Motor neuron (in vitro differentiated cells): ENCODE results near the gene FGF11. TPM values are rescaled to one million over a fixed set of nuclear protein-coding genes. Genes with fewer than 3 reads are reported as not detected.

ENCODE experiments used
- ATAC-seq, 8 experiments: fragments of 200-7000 bp; cut with Tn5 transposase; replicated peaks in 6 of 8; 2 replicates each; pipeline ENCODE4 v1.8.0; 2021; ENCODE audit warnings: mild to moderate bottlenecking in 8 of 8, moderate library complexity in 8 of 8
- H3K27ac ChIP-seq, 2 donors: fragments of 250-450 bp; sonication (Bioruptor Pico); 2 replicates each; pipeline ENCODE4 v1.9.0; 2021; ENCODE audit warnings: antibody characterized with exemption in 2 of 2, mild to moderate bottlenecking in 2 of 2, moderate library complexity in 1 of 2
- H3K4me1 ChIP-seq, 2 donors: fragments of 250-450 bp; sonication (Bioruptor Pico); replicated peaks in 1 of 2; 2 replicates each; pipeline ENCODE4 v1.6.1; 2021; ENCODE audit warnings: antibody characterized with exemption in 2 of 2, mild to moderate bottlenecking in 2 of 2, moderate library complexity in 1 of 2
- H3K4me3 ChIP-seq, 5 donors: fragments of 250-450 bp; sonication (Bioruptor Pico); 2 replicates each; pipeline ENCODE4 v1.9.0; 2021; ENCODE audit warnings: antibody characterized with exemption in 5 of 5, mild to moderate bottlenecking in 5 of 5, moderate library complexity in 4 of 5
- WGBS, 10 experiments: fragments of 450-650 bp; shearing (Covaris generic); methylation state at CpG; one replicate each; pipeline ENCODE4 v1.0.0; 2022; 5-methylcytosine and 5-hydroxymethylcytosine counted together
- in situ Hi-C, 9 experiments: fragments of 400-800 bp; cut with MboI; loops; one replicate each; pipeline ENCODE4 v1.15.0; 2021; ENCODE audit warnings: low sequenced_read_pairs in 9 of 9, low pct_unique_long_range_greater_than_20kb in 2 of 9; ENCODE audit not compliant: unreplicated experiment in 9 of 9
- total RNA-seq, 8 experiments: library from RNA; unstranded; fragments of 300-600 nt; gene quantifications; 2 replicates each; pipeline versions ENCODE4 v1.2.3 to v1.2.4, GENCODE V29; 2022

FGF11 gene
- total RNA-seq, 8 experiments from 2014 or later, result 0.61 to 17.4 (median 7.1) TPM

DNA sequence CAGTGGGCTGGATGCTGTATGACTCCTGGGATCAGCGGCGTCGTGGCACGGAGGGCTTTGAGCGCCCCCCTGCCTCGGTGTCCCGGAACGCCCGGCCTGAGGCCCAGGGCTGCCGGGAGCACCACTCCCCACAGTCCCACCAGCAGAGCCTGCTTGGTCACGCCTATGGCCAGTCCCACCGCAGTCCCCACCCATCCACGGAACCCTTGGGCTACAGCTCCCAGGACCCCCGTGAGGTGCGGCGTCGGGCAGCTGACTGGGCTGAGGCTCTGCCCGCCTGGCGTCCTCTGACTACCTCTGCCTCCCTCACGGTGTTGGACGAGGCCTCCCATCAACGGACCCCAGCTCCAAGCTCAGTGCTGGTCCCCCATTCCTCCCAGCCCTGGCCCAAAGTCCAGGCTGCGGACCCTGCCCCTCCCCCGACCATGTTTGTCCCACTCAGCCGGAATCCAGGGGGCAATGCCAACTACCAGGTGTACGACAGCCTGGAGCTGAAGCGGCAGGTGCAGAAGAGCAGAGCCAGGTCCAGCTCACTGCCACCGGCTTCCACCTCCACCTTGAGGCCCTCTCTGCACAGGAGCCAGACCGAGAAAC is 12.3 kb upstream of the FGF11 start:
- ATAC-seq, result peak in 3 of 8 experiments; percentile 9 to 13 (median 12)

DNA sequence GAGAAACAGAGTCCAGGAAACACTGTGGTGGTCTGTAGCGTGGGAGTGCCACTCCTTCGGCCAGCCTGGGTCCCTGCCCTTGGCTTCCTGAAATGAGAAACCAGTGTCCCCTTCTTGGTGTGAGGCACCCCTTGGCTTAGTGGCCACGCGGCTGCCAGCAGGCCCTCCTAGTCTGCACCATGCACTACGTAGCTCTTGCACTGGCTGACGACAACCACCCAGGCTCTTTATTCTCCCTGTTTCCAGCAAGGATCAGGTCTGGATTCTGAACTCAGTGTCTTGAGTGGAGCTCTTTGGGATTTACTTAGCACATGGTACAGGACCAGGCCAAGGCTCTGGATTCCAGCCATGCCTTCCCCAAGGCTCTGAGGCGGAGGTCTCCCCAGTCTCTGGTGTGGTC is 11.8 kb upstream of the FGF11 start:
- ATAC-seq, result no peak
- WGBS, 10 experiments, result 60 to 100% (median 81%) methylated on average over 1 to 3 of the region's 7 CpGs; no CpG with 5 or more reads in 6 of the 10 experiments
- no peak overlapping the region for H3K27ac ChIP-seq
- in situ Hi-C loops, result no loop called here
- H3K4me1 ChIP-seq, result peaks cover 0 to 5% of the 10 kb centered on the region in 2 donors
- no peak overlapping the region for H3K4me3 ChIP-seq

More for the DNA sequence above, 12.3 kb upstream of the FGF11 start:
- H3K4me3 ChIP-seq, result no peak overlapping the region
- 30 to 97% (median 89%) methylated on average over 1 to 5 of the region's 29 CpGs; no CpG with 5 or more reads in 5 of the 10 experiments for WGBS, 10 experiments
- H3K4me1 ChIP-seq, result peaks cover 0 to 5% of the 10 kb centered on the region in 2 donors
- H3K27ac ChIP-seq, result no peak overlapping the region
- in situ Hi-C loops, result no loop called here

DNA sequence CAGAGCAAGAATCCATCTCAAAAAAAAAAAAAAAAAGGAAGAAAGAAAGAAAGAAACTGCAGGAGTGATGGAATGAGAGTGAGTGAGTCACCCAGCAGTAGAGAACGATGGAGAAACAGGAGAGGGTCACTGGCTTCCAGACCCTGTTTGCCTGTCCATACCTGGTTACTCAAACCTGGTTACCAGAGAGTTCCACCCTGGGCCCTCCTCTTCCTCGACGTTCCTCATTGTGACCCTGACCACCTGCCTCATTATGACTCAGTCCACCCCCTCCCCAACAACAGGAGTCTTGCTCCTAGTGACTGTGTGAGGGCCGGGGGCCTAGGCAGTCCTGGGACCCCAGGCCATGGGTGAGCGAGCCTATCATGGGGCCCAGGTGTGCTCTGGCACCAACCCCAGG is 10.8 kb upstream of the FGF11 start, which contains the start of gene SPEM3:
TSS of gene SPEM3 (plus strand) at position 301 of the 400 bp plus-strand sequence. CDS start at position 347, 46 bp downstream.
- Histone ChIP-seq H3K4me1 (peaks cover 0 to 4% of the 10 kb centered on the region in 2 donors), H3K4me3 (no peak within 1 kb of the TSS), H3K27ac (no peak within 1 kb of the TSS)
- WGBS, 10 experiments, result 17 to 67% (median 46%) methylated on average over 1 to 3 of the region's 5 CpGs; no CpG with 5 or more reads in 2 of the 10 experiments
- ATAC-seq, result no peak
- in situ Hi-C loops, result no loop called here

DNA sequence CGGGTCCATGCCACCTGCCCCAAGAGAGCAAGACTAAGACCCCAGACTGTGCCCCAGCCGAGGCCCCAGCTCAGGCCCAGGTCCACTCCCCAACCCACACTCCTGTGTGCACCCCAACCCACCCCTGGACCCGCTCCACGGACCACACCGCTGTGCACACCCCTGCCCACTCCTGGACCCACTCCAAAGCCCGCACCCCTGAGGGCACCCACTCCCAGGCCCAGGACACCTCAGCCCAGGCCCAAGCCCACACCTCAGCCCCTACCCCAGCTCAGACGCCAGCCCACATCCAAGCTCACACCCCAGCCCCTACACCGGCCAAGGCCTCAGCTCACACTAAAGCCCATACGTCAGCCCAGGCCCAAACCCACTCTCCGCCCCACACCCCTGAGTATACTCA is 9.6 kb upstream of the FGF11 start:
- peak in 4 of 8 experiments; percentile 7 to 32 (median 23) for ATAC-seq
- Histone ChIP-seq H3K4me3 (no peak overlapping the region), H3K4me1 (no peaks in the 10 kb centered on the region), H3K27ac (no peak overlapping the region)
- no CpG with 5 or more reads among the region's 10 CpGs for WGBS, 10 experiments
- in situ Hi-C loops, result no loop called here

DNA sequence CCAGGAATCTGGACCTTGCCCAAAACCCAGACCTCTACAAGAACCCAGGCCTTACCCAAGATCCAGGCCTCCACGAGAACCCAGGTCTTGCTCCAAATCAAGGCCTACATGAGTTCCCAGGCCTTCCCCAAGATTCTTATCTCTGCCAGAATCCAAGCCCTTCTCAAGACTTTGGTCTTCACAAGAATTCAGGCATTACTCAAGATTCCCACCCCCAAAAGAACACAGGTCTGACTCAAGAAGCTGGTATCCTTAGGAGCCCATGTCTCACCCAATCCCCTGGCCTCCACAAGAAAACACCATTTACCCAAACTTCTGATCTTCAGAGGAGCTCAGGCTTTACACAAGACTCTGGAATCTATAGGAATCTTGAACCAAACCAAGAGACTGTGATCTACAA is 8.1 kb upstream of the FGF11 start:
- Histone ChIP-seq H3K4me1 (peaks cover 6 to 8% of the 10 kb centered on the region in 2 donors), H3K27ac (no peak overlapping the region), H3K4me3 (no peak overlapping the region)
- in situ Hi-C loops, result no loop called here
- whole genome bisulfite sequencing, 10 experiments, result 0 to 40% (median 33%) methylated on average over 1 of the region's 1 CpG; no CpG with 5 or more reads in 7 of the 10 experiments
- no peak for ATAC-seq

DNA sequence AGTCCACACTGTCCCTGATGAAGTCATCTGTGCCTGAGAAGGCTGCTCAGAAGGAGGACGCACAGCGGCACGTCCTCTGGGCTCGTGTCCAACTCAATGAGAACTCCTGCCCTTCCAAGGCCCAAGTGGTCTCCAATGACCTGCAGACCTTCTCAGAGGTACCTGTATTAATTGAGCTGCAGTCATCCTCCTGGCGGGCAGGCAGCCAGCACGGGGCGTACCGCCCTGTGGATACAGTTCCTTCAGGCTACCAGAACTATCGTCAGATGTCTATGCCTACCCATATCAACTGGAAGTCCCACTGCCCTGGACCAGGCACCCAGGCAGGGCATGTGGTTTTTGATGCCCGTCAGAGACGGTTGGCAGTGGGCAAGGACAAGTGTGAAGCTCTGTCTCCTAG is 7.0 kb upstream of the FGF11 start:
- no peak overlapping the region for H3K27ac ChIP-seq
- ATAC-seq, result no peak
- H3K4me3 ChIP-seq, result no peak overlapping the region
- in situ Hi-C loops, result no loop called here
- H3K4me1 ChIP-seq, result peaks cover 10 to 12% of the 10 kb centered on the region in 2 donors
- 14 to 95% (median 88%) methylated on average over 1 to 10 of the region's 11 CpGs; no CpG with 5 or more reads in 3 of the 10 experiments for WGBS, 10 experiments

DNA sequence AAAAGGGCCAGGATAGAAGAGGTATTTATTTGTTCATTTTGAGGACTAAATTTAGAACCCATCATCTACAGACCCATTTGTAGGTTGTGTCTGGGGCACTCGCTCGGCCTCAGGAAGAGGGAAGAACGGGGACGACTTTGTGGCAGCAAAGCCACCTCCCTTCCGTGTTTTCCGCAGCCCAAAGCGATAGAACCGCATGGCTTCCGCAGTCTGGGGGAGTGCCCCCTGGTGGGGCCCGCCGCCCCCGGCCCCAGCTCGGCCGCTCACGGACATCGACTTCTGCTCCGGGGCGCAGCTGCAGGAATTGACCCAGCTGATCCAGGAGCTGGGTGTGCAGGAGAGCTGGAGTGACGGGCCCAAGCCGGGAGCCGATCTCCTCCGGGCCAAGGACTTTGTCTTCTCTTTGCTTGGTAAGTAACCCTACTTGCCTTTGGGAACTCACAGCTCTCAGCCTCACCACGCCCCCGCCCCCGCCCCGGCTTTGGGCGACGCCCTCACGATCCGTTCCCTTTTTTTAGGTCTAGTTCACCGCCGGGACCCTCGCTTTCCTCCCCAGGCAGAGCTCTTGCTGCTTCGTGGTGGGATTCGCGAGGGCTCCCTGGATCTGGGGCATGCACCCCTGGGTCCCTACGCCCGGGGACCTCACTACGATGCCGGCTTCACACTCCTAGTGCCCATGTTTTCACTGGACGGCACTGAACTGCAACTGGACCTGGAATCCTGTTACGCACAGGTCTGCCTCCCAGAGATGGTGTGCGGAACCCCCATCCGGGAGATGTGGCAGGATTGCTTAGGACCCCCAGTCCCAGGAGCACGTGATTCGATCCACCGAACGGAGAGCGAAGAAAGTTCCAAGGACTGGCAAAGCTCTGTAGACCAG is 3.4 kb upstream of the FGF11 start:
- no peak overlapping the region for H3K27ac ChIP-seq
- H3K4me1 ChIP-seq, result peaks cover 18 to 27% of the 10 kb centered on the region in 2 donors
- ATAC-seq, result peak in 2 of 8 experiments; percentile 3 to 4
- H3K4me3 ChIP-seq, result peak overlapping the region in 4 of 5 donors; percentile 6 to 60 (median 44)
- 0 to 60% (median 12%) methylated on average over 1 to 11 of the region's 49 CpGs; no CpG with 5 or more reads in 6 of the 10 experiments for WGBS, 10 experiments
- in situ Hi-C loops, result no loop called here

DNA sequence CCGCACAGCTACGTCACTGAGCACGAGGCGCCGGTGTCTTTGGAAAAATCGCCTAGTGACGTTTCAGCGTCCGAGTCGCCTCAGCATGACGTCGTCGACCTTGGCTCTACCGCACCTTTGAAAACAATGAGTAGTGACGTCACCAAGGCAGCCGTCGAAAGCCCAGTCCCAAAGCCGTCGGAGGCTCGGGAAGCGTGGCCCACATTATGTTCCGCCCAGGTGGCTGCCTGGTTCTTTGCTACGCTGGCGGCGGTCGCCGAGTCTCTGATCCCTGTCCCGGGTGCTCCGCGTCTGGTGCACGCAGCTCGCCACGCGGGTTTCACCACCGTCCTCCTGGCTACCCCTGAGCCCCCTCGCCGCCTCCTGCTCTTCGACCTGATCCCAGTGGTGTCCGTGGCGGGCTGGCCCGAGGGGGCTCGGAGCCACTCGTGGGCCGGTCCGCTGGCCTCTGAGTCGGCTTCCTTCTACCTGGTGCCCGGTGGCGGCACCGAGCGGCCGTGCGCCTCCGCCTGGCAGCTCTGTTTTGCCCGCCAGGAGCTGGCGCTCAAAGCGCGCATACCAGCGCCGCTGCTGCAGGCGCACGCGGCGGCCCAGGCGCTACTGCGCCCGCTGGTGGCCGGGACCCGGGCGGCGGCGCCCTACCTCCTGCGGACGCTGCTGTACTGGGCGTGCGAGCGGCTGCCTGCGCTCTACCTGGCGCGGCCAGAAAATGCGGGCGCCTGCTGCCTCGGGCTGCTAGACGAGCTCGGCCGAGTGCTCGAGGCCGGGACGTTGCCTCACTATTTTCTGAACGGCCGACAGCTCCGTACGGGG is 2.5 kb upstream of the FGF11 start:
- peak; percentile 51 to 82 (median 58) for ATAC-seq
- Histone ChIP-seq H3K4me3 (peak overlapping the region; percentile 9 to 60 (median 55)), H3K4me1 (peaks cover 25 to 34% of the 10 kb centered on the region in 2 donors), H3K27ac (no peak overlapping the region)
- in situ Hi-C loops, result no loop called here
- 0 to 40% (median 18%) methylated on average over 1 to 11 of the region's 92 CpGs; no CpG with 5 or more reads in 5 of the 10 experiments for WGBS, 10 experiments

DNA sequence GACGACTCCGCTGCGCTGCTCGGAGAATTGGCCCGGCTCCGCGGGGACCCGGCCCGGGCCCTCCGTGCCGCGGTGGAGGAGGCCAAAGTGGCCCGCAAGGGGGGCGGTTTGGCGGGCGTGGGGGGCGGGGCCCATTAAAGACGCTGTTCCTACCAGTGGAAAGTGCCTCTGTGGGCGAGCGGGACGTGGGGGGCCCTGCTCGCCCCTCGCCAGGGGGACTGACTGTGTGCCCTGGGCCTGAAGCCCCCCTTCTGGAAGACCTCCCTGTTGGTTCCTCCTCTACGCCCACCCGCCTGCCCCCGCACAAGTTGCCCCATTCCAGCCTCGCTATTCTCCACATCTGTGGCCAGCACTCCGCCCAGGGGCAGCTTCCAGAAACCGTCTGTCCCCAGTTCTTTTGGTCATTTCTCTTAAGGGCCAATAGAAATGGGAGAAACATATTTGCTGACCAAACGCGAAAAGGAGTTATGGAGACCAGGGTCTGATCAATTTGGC is 1.9 kb upstream of the FGF11 start:
- ATAC-seq, result no peak
- Histone ChIP-seq H3K4me3 (peak overlapping the region; percentile 9 to 60 (median 55)), H3K4me1 (peaks cover 25 to 34% of the 10 kb centered on the region in 2 donors), H3K27ac (no peak overlapping the region)
- in situ Hi-C loops, result no loop called here
- 33 to 100% (median 45%) methylated on average over 1 to 3 of the region's 31 CpGs; no CpG with 5 or more reads in 6 of the 10 experiments for WGBS, 10 experiments

DNA sequence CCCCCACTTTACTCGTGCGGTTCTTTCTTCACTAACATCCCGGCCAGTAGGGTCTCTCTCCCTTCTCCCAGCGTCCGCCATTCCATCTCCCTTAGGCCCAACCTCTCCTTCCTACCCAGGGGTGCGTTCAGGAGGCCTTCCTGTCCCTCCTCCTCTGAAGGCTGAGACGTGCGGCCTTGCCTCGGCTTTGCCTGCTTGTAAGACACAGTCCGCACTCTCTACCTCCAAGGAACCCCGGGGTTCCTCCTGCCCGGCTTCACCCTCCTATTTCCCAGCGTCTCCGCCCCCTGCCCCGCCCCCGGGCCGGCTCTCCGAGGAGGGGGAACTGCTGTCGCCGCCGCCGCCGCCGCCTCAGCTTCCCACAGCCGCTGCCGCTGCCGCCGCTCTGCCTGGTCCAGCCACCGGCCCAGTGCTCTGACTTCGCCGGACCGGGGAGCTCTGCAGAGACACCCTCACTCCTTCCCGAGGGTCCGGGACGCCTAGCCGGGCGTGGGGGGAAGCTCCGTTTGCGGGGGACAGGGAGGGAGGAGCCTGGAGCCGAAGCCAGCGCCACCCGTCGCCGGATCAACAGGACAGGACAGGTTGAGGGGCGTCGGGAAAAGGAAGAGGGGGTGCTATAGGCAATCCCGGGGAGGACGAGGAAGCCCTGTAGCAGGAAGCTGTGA is 1.2 kb upstream of the FGF11 start:
- H3K27ac ChIP-seq, result no peak overlapping the region
- in situ Hi-C loops, result no loop called here
- H3K4me1 ChIP-seq, result peaks cover 25 to 34% of the 10 kb centered on the region in 2 donors
- peak overlapping the region; percentile 27 to 61 (median 58) for H3K4me3 ChIP-seq
- peak in 4 of 8 experiments; percentile 3 to 5 (median 4) for ATAC-seq
- 7 to 83% (median 21%) methylated on average over 2 to 11 of the region's 48 CpGs; no CpG with 5 or more reads in 4 of the 10 experiments for WGBS, 10 experiments

DNA sequence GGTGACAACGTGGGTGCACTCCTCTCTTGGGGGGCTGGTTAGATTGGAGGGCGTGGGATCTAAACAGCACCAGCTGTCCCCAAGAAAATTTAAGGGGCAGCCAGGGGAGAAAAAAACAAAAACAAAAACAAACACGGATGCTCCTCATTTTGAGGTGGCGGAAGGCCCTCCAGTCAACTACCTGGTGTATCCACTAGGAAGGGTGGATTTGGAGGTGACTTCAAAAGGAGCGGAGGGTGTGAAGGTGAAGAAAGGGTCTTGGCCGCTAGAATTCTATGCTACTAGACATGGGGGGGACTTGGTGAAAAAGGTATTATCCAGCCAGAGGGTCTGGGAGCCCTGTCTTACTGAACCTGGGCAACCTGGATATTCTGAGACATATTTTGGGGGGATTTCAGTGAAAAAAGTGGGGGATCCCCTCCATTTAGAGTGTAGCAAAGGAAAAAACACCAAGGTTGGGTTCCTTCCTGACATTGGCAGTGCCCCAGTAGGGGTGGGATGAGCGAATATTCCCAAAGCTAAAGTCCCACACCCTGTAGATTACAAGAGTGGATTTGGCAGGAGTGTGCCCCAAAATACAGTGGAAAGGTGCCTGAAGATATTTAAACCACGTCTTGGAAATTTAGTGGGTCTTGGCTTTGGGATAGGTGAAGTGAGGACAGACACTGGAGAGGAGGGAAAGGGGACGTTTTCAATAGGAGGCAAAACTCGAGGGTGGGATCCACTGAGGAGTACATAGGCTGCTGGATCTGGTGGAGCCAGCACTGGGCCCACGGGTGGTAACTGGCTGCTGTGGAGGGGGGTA is 454 bp upstream of the FGF11 start:
- H3K4me1 ChIP-seq, result peaks cover 25 to 34% of the 10 kb centered on the region in 2 donors
- no peak overlapping the region for H3K27ac ChIP-seq
- WGBS, 10 experiments, result 35 to 93% (median 61%) methylated on average over 2 to 6 of the region's 11 CpGs; no CpG with 5 or more reads in 1 of the 10 experiments

More for the DNA sequence above, 454 bp upstream of the FGF11 start:
- ATAC-seq, result no peak
- in situ Hi-C loops, result no loop called here
- H3K4me3 ChIP-seq, result peak overlapping the region; percentile 55 to 61 (median 58)
